Breast epithelium (tissue), 4 donors: ENCODE results near the gene PPM1F. TPM values are rescaled to one million over a fixed set of nuclear protein-coding genes. Genes with fewer than 3 reads are reported as not detected.

Source experiments
- DNase-seq, 2 donors: peaks; one replicate each; pipeline ENCODE4 v3.0.0-alpha.2; 2019; ENCODE audit warnings: low spot score in 2 of 2
- H3K27ac ChIP-seq, 2 donors: fragments of 200-600 bp; sonication (generic) in 1 of 2; one replicate each; pipeline ENCODE4 v1.5.1; 2016 to 2019; ENCODE audit warnings: mild to moderate bottlenecking in 1 of 2
- H3K27me3 ChIP-seq, 2 donors: fragments of 200-600 bp; sonication (generic) in 1 of 2; one replicate each; pipeline versions ENCODE4 v1.5.1 to v1.6.0; 2017 to 2019; ENCODE audit warnings: control low read depth in 1 of 2, mild to moderate bottlenecking in 1 of 2
- H3K36me3 ChIP-seq: fragments of 200-600 bp; one replicate; pipeline ENCODE4 v1.5.1; 2019
- H3K4me1 ChIP-seq, 2 donors: fragments of 200-600 bp; sonication (generic); one replicate each; pipeline ENCODE4 v1.5.1; 2016 to 2019; ENCODE audit warnings: control low read depth in 1 of 2
- H3K4me3 ChIP-seq, 3 donors: fragments of 200-600 bp; sonication (generic); 1 replicate in 2 of 3; 2 replicates in 1 of 3; pipeline ENCODE4 v1.5.1; 2016 to 2019; ENCODE audit warnings: mild to moderate bottlenecking in 3 of 3, moderate library complexity in 2 of 3
- H3K9me3 ChIP-seq, 2 donors: fragments of 200-600 bp; sonication (generic) in 1 of 2; one replicate each; pipeline ENCODE4 v1.5.1; 2016 to 2019; ENCODE audit warnings: control low read depth in 1 of 2
- CTCF ChIP-seq, 3 donors: fragments of 450-650 bp; IDR thresholded peaks; one replicate each; pipeline ENCODE4 v1.5.1; 2016 to 2017; ENCODE audit warnings: antibody characterized with exemption in 3 of 3, mild to moderate bottlenecking in 3 of 3, moderate library complexity in 3 of 3
- POLR2A ChIP-seq: fragments of 450-650 bp; IDR thresholded peaks from one replicate; pipeline ENCODE4 v1.6.1; 2016; ENCODE audit warnings: antibody characterized with exemption, mild to moderate bottlenecking, moderate library complexity
- POLR2AphosphoS5 ChIP-seq, 3 donors: sonication (generic); formaldehyde crosslinking; IDR thresholded peaks; one replicate each; pipeline ENCODE4 v1.6.1; 2017; ENCODE audit warnings: antibody characterized with exemption in 3 of 3
- intact Hi-C: fragments of 100-400 bp; cut with DNase I; formaldehyde crosslinking; loops from one replicate; pipeline ENCODE4 v1.15.1; 2023; ENCODE audit warnings: low total_unique reads
- total RNA-seq, 3 donors: library from RNA; depleted of rRNA; stranded (reverse); fragments of >200 nt; gene quantifications; one replicate each; pipeline ENCODE4 v1.1.0, GENCODE V29; 2016

Gene PPM1F
- total RNA-seq, 3 donors from 2014 or later = 24.3 to 45.2 (median 28.1) TPM

DNA sequence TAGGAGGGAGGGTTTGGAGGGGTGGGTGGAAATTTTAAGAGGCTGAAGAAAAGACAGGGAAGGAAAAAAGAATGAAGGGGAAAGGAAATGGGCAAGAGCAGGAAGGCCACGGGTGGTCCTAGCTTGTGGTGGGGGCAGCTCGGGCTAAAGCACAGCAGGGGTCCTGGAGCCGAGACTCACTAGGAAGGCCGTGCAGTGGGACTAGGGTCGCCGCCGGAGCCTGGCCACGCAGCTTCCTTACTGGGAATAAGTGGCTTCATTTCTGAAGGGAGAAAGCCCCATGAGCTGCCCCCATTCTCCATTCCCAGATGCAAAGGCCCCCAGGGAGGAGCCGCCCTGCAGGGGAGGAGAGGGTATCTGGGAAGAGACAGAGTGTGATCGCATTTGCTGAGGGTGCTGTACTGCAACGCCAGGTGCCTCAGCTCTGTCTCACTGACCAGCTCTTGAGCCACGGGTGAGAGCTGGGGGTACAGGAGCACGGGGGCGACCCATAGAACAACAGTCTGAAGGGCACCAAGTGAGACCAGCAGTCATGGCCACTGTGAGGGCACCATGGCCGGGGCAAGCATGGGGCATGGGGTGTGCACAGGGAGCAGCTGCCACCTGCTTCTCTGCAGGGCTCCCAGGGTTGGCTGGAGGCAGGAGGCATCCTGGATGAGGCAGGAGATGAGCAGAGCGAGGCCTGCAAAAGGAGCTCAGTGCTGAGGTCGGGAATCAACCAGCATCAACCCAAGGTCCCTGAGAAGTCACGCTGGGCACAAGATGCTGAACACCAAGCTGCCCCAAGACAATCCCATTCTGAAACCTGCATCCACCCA is 18.4 kb upstream of the PPM1F start:
- H3K27ac ChIP-seq = no peak overlapping the region
- peaks cover 17% of the 10 kb centered on the region for H3K36me3 ChIP-seq
- intact Hi-C loops = no loop called here

GRCh38 chr22:21970037-21970799 is 17.6 kb upstream of the PPM1F start:
- DNase-seq = no peak
- Histone ChIP-seq H3K4me1 (no peaks in the 10 kb centered on the region), H3K27ac (no peak overlapping the region), H3K27me3 (no peaks in the 10 kb centered on the region), H3K36me3 (peaks cover 17% of the 10 kb centered on the region), H3K4me3 (no peak overlapping the region), H3K9me3 (no peaks in the 10 kb centered on the region)
- TF ChIP-seq POLR2A (no peak), POLR2AphosphoS5 (IDR thresholded peaks at IDR 0.05) (no peak), CTCF (IDR thresholded peaks at IDR 0.05) (no peak)
- intact Hi-C loops = no loop called here

More for the DNA sequence above, 18.4 kb upstream of the PPM1F start:
- Histone ChIP-seq H3K4me1 (no peaks in the 10 kb centered on the region), H3K9me3 (no peaks in the 10 kb centered on the region), H3K4me3 (no peak overlapping the region), H3K27me3 (no peaks in the 10 kb centered on the region)
- TF ChIP-seq POLR2A (no peak), CTCF (IDR thresholded peaks at IDR 0.05) (no peak), POLR2AphosphoS5 (IDR thresholded peaks at IDR 0.05) (no peak)
- DNase-seq = no peak

- Histone ChIP-seq H3K36me3 (peaks cover 27% of the 10 kb centered on the region), H3K27ac (no peak overlapping the region)
- intact Hi-C loops = no loop called here
Observed at GRCh38 chr22:21968452-21969129, 15.9 kb upstream of the PPM1F start.

DNA sequence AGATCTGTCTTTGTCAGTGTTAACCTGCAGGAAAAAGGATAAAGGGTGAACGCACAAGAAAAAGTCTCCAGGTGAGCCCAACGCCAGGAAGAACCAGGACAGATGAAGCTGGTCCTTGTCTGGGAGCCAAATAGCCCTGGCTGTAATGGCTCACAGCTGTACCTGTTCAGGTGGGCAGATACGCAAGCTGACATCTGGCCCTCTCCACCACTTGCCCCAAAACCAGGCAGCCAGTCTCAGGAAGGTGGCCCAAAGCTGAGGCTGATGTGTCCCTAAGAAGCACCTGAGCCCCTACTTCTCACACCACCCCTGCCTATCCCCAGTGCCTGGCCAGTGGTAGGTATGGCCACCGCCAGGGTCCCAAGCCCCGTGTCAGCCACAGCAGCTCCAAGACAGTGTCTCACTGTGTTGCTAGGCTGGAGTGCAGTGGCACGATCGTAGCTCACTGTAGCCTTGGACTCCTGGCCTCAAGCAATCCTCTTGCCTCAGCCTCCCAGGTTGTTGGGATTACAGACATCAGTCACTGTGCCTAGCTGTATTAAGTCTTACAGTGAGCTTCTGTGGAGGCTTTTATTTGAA is 15.1 kb upstream of the PPM1F start:
- no peaks in the 10 kb centered on the region for H3K4me1 ChIP-seq
- no peaks in the 10 kb centered on the region for H3K27me3 ChIP-seq
- H3K27ac ChIP-seq = no peak overlapping the region
- H3K9me3 ChIP-seq = no peaks in the 10 kb centered on the region
- intact Hi-C loops = no loop called here
- DNase-seq = no peak
- TF ChIP-seq POLR2AphosphoS5 (IDR thresholded peaks at IDR 0.05) = no peak
- no peak for TF ChIP-seq CTCF (IDR thresholded peaks at IDR 0.05)
- no peak overlapping the region for H3K4me3 ChIP-seq
- H3K36me3 ChIP-seq = peaks cover 27% of the 10 kb centered on the region

More at GRCh38 chr22:21968452-21969129, 15.9 kb upstream of the PPM1F start:
- Histone ChIP-seq H3K9me3 (no peaks in the 10 kb centered on the region), H3K4me1 (no peaks in the 10 kb centered on the region), H3K27me3 (no peaks in the 10 kb centered on the region), H3K4me3 (no peak overlapping the region)
- DNase-seq = no peak
- no peak for TF ChIP-seq POLR2A
- TF ChIP-seq POLR2AphosphoS5 (IDR thresholded peaks at IDR 0.05) = no peak
